Adrenal gland (tissue), 19 donors: ENCODE results near the gene MRPL9. TPM values are rescaled to one million over a fixed set of nuclear protein-coding genes. Genes with fewer than 3 reads are reported as not detected.

Experiments used
- DNase-seq, 7 donors: peaks; one replicate each; pipeline ENCODE4 v3.0.0-alpha.2; 2019 to 2020
- H3K27ac ChIP-seq, 5 donors: fragments of 200-600 bp; sonication (generic) in 4 of 5; 1 replicate in 3 of 5; 2 replicates in 2 of 5; pipeline versions ENCODE4 v1.5.1 to v1.8.0; 2016 to 2020; ENCODE audit warnings: mild to moderate bottlenecking in 1 of 5
- H3K27me3 ChIP-seq: fragments of 200-600 bp; 2 replicates; pipeline ENCODE4 v1.8.0; 2021
- H3K36me3 ChIP-seq, 2 donors: fragments of 200-600 bp; replicated peaks in 1 of 2; 1 replicate in 1 of 2; 2 replicates in 1 of 2; pipeline versions ENCODE4 v1.5.1 to v1.8.0; 2018 to 2022
- H3K4me1 ChIP-seq, 2 donors: fragments of 200-600 bp; replicated peaks in 1 of 2; 1 replicate in 1 of 2; 2 replicates in 1 of 2; pipeline versions ENCODE4 v1.5.1 to v1.8.0; 2018 to 2021
- H3K4me3 ChIP-seq, 4 donors: fragments of 200-600 bp; sonication (generic) in 3 of 4; one replicate each; pipeline ENCODE4 v1.5.1; 2016 to 2018
- H3K9me3 ChIP-seq, 3 donors: fragments of 200-600 bp; sonication (generic) in 1 of 3; replicated peaks in 1 of 3; 1 replicate in 2 of 3; 2 replicates in 1 of 3; pipeline versions ENCODE4 v1.5.1 to v1.8.0; 2016 to 2021
- POLR2A ChIP-seq, 2 donors: fragments of 450-650 bp; IDR thresholded peaks; one replicate each; pipeline ENCODE4 v1.6.1; 2017; ENCODE audit warnings: antibody characterized with exemption in 2 of 2, mild to moderate bottlenecking in 2 of 2, moderate library complexity in 1 of 2
- WGBS, 4 donors: extraction: QIAGEN DNeasy Blood & Tissue Kit in 2 of 4; methylation state at CpG; one replicate each; pipeline versions ENCODE4 v1.1.5 to v1.1.7; 2013 to 2017; 5-methylcytosine and 5-hydroxymethylcytosine counted together
- intact Hi-C, 2 donors: fragments of 100-400 bp; cut with DNase I; formaldehyde crosslinking; loops; one replicate each; pipeline versions ENCODE4 v1.14.1 to v1.15.0; 2022 to 2023
- long read RNA-seq, 10 donors: library from polyadenylated mRNA in 3 of 10; unstranded in 2 of 10; stranded (forward) in 1 of 10; transcript quantifications; one replicate each; pipeline ENCODE4 v2.0.0 and lab custom pipeline, GENCODE V29; 2021 to 2026
- polyA plus RNA-seq, 3 donors: library from polyadenylated mRNA; stranded (reverse); fragments of 200-250 nt in 2 of 3; fragments of 350-450 nt in 1 of 3; fragmentation: Illumina TruSeq in 1 of 3; extraction: RNeasy Lipid Tissue Mini Kit (QIAGEN cat#74804) in 1 of 3; gene quantifications; one replicate each; pipeline ENCODE4 v1.2.3, GENCODE V29; 2013 to 2014
- total RNA-seq, 9 donors: library from RNA; depleted of rRNA in 4 of 9; stranded (reverse); fragments of >200 nt in 4 of 9; fragments of 120-200 nt in 1 of 9; fragmentation: NEBNext Ultra II Directional in 1 of 9; extraction: Animal tissue kit (Norgen Biotek cat#: 25700) in 1 of 9; gene quantifications; one replicate each; pipeline versions ENCODE4 v1.1.0 to v1.2.4, GENCODE V29; 2013 to 2023
- TF ChIP-seq, protein P1 (sequence below), 6 experiments: fragments of 450-650 bp in 4 of 6; fragments of 200-600 bp in 2 of 6; sonication (generic) in 1 of 6; IDR thresholded peaks; 1 replicate in 5 of 6; 2 replicates in 1 of 6; pipeline versions ENCODE4 v1.5.1 to v1.8.0; 2016 to 2021; ENCODE audit warnings: antibody characterized with exemption in 6 of 6, mild to moderate bottlenecking in 2 of 6, moderate library complexity in 1 of 6
- donor health status: healthy with polysubstance abuse.
- donor health status: Bipolar disorder and iron deficiency.
- donor health status: DM: yes; HTN: yes; CAD: no.
- donor health status: DM: no; HTN: no; CAD: no.
- donor health status: DM: no; HTN: no; CAD: no.
- donor health status: DM: yes; HTN: yes; CAD: no.

The MRPL9 gene
- total RNA-seq (100 to 1,000 TPM in 1 of 9 donors, 10 to 100 TPM in 8; 42.0 to 127 (median 60.3) TPM), polyA plus RNA-seq (100 to 1,000 TPM in 1 of 3 donors, 10 to 100 TPM in 2; 66.4 to 113 (median 91.4) TPM)
- long read RNA-seq, donor 1, transcript MRPL9-202 (7 exons, 1,296 nt), result major isoform, 24 of 36 reads
- long read RNA-seq, donor 1, partial matches to known transcripts, result 7 of 36 reads
- long read RNA-seq, donor 1, other reads (novel, unspliced or antisense), result 0 of 36 reads
- long read RNA-seq, donor 2, transcript MRPL9-202 (7 exons, 1,296 nt), result major isoform, 18 of 39 reads
- long read RNA-seq, donor 2, partial matches to known transcripts, result 13 of 39 reads
- long read RNA-seq, donor 2, other reads (novel, unspliced or antisense), result 0 of 39 reads
- long read RNA-seq, donor 3, transcript MRPL9-202 (7 exons, 1,296 nt), result major isoform, 19 of 27 reads
- long read RNA-seq, donor 3, partial matches to known transcripts, result 5 of 27 reads
- long read RNA-seq, donor 3, other reads (novel, unspliced or antisense), result 0 of 27 reads
- long read RNA-seq, donor 4, transcript MRPL9-202 (7 exons, 1,296 nt), result major isoform, 30 of 40 reads
- long read RNA-seq, donor 4, partial matches to known transcripts, result 0 of 40 reads
- long read RNA-seq, donor 4, other reads (novel, unspliced or antisense), result 6 of 40 reads
- long read RNA-seq, donor 5, transcript MRPL9-202 (7 exons, 1,296 nt), result major isoform, 49 of 57 reads
- long read RNA-seq, donor 5, partial matches to known transcripts, result 0 of 57 reads
- long read RNA-seq, donor 5, other reads (novel, unspliced or antisense), result 6 of 57 reads
- long read RNA-seq, donor 6, transcript MRPL9-202 (7 exons, 1,296 nt), result major isoform, 25 of 28 reads
- long read RNA-seq, donor 6, partial matches to known transcripts, result 0 of 28 reads
- long read RNA-seq, donor 6, other reads (novel, unspliced or antisense), result 2 of 28 reads
- long read RNA-seq, donor 7, transcript MRPL9-202 (7 exons, 1,296 nt), result major isoform, 17 of 21 reads
- long read RNA-seq, donor 7, partial matches to known transcripts, result 0 of 21 reads
- long read RNA-seq, donor 7, other reads (novel, unspliced or antisense), result 0 of 21 reads
- long read RNA-seq, donor 8, transcript MRPL9-202 (7 exons, 1,296 nt), result major isoform, 39 of 53 reads
- long read RNA-seq, donor 8, partial matches to known transcripts, result 9 of 53 reads
- long read RNA-seq, donor 8, other reads (novel, unspliced or antisense), result 0 of 53 reads
- long read RNA-seq, donor 9, transcript MRPL9-202 (7 exons, 1,296 nt), result major isoform, 12 of 17 reads
- long read RNA-seq, donor 9, partial matches to known transcripts, result 0 of 17 reads
- long read RNA-seq, donor 9, other reads (novel, unspliced or antisense), result 0 of 17 reads
- long read RNA-seq, donor 10, transcript MRPL9-202 (7 exons, 1,296 nt), result major isoform, 7 of 11 reads
- long read RNA-seq, donor 10, partial matches to known transcripts, result 0 of 11 reads
- long read RNA-seq, donor 10, other reads (novel, unspliced or antisense), result 0 of 11 reads

DNA sequence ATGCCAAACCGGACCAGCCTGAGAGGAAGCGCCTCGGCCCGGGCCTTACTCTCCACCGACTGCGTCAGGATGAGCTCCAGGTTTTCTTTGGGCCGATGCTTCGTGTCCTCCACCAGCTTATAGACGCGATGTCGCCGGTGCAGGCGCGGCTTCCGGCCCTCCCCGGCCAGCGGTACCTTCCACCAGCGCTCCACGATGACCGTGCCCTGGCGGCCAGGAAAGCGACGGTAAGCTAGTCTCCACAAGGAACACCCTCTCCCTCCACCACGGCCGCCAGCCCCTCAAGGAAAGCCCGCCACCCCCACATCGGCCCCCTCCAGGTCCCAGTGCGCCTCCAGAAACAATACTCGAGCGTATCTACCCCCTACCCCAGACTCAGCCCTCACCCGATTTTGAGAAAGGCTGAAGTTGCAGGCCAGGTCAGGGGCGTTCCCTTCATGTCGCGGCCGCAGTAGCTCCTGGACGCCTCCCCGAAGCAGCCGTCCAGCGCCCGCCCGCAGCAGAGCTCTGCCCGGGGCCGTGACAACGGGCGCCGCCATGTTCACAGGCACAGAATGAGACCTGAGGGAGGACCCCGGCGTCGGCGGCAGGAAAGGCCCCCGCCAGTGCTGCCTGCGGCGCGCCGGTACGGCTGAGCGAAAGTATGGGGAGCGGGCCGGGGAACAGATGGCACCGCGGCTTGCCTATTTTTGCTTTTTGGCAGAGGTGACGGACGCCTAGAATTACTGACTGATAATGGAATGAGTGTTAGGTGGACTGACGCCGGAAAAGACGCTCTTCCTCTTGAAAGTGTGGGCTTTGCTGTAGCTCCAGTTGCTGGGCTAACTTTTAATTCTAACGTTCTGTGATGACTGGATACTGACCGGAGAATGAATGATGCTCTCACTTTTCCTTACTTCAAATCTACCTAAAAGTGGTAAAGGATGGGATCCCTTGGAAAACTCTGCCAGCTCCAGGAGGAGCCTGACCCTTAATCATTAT is at the start of gene MRPL9:
MRPL9 (minus strand) TSS at position 556 of the 981 bp plus-strand sequence; CDS start at position 539, 17 bp downstream.
- intact Hi-C loops, result no loop called here
- peak within 1 kb of the TSS in 3 of 4 donors; percentile 7 to 81 (median 76) for H3K4me3 ChIP-seq
- H3K9me3 ChIP-seq, result no peaks in the 10 kb centered on the region
- H3K36me3 ChIP-seq, result peaks cover 0 to 37% of the 10 kb centered on the region in 2 donors
- DNase-seq, result peak; percentile 78 to 87 (median 81)
- no peaks in the 10 kb centered on the region for H3K27me3 ChIP-seq
- H3K27ac ChIP-seq, result peak within 1 kb of the TSS; percentile 6 to 91 (median 81)
- TF ChIP-seq POLR2A (IDR thresholded peaks at IDR 0.05), result peak; percentile 60 to 63
- TF ChIP-seq, protein P1, sequence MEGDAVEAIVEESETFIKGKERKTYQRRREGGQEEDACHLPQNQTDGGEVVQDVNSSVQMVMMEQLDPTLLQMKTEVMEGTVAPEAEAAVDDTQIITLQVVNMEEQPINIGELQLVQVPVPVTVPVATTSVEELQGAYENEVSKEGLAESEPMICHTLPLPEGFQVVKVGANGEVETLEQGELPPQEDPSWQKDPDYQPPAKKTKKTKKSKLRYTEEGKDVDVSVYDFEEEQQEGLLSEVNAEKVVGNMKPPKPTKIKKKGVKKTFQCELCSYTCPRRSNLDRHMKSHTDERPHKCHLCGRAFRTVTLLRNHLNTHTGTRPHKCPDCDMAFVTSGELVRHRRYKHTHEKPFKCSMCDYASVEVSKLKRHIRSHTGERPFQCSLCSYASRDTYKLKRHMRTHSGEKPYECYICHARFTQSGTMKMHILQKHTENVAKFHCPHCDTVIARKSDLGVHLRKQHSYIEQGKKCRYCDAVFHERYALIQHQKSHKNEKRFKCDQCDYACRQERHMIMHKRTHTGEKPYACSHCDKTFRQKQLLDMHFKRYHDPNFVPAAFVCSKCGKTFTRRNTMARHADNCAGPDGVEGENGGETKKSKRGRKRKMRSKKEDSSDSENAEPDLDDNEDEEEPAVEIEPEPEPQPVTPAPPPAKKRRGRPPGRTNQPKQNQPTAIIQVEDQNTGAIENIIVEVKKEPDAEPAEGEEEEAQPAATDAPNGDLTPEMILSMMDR (IDR thresholded peaks at IDR 0.05), result no peak
- WGBS, 4 donors, result 0 to 1% (median 0%) methylated on average over 27 to 68 of the region's 68 CpGs
- H3K4me1 ChIP-seq, result peaks cover 9 to 11% of the 10 kb centered on the region in 2 donors

DNA sequence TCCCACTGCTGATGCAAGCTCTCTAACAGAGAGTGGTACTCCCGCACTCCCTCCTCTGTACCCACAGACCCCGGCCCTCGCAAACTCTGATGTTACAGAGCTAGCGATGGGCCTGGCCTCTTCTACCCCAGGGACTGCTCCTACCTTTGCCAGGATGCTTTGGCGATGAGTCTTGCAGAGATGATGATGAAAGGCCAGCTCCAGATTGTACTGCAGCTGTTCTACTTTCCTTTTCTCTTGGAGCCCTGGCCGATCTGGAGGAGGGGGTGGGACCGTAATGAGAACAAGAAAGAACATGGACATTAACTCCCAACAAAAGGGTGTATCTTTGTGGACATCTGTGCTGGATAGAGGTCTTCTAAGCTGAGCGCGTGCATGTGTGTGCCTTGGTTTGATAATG is 47.9 kb upstream of the MRPL9 start:
- 85 to 91% (median 87%) methylated on average over 9 of the region's 9 CpGs for WGBS, 4 donors
- Histone ChIP-seq H3K4me3 (no peak overlapping the region), H3K4me1 (no peaks in the 10 kb centered on the region), H3K27me3 (no peaks in the 10 kb centered on the region), H3K9me3 (no peaks in the 10 kb centered on the region), H3K27ac (no peak overlapping the region), H3K36me3 (no peaks in the 10 kb centered on the region)
- no peak for DNase-seq
- intact Hi-C loops, result no loop called here
- no peak for TF ChIP-seq POLR2A (IDR thresholded peaks at IDR 0.05)
- TF ChIP-seq, protein P1 (IDR thresholded peaks at IDR 0.05), result no peak

DNA sequence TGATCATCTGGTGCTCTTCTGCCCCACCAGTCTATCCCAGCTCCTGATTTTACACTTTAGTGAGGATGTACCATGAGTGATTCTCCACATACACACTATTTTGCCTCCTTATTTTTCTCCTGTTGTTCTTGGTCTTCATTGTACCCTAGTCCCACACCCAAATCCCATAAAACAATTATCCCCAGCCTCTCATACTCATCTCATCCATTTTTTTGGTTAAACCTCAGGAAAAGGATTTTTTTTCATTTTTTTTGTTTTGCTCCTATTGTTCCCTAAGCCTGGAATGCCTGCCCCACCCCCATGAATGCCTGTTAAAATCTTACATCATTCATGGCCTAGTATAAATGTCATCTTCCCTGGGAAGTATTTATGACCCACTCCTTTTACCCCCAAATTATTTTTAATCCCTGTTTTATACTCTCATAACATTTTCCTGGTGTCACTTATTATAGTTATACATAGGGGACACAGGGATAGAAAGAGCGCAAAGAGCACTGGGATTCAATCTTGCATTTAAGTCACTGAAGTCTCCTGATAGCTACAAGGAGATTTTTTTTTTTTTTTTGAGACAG is 46.8 kb upstream of the MRPL9 start:
- Histone ChIP-seq H3K4me3 (no peak overlapping the region), H3K36me3 (no peaks in the 10 kb centered on the region), H3K27ac (no peak overlapping the region), H3K27me3 (no peaks in the 10 kb centered on the region), H3K9me3 (no peaks in the 10 kb centered on the region), H3K4me1 (no peaks in the 10 kb centered on the region)
- 100% methylated on average over 1 of the region's 1 CpG for WGBS, 4 donors
- TF ChIP-seq, protein P1 (IDR thresholded peaks at IDR 0.05), result no peak
- TF ChIP-seq POLR2A (IDR thresholded peaks at IDR 0.05), result no peak
- intact Hi-C loops, result no loop called here
- no peak for DNase-seq
